GM18526 (cell line): ENCODE results near the gene BSN.

ENCODE experiments used
- POLR2A ChIP-seq: IDR thresholded peaks from 3 replicates; pipeline ENCODE4 v1.6.1; 2011; ENCODE audit not compliant: insufficient read length; ENCODE audit errors: extremely low read depth

BSN gene

GRCh38 chr3:49650637-49651036 is 96.4 kb downstream of the BSN start:
- TF ChIP-seq POLR2A = no peak

DNA sequence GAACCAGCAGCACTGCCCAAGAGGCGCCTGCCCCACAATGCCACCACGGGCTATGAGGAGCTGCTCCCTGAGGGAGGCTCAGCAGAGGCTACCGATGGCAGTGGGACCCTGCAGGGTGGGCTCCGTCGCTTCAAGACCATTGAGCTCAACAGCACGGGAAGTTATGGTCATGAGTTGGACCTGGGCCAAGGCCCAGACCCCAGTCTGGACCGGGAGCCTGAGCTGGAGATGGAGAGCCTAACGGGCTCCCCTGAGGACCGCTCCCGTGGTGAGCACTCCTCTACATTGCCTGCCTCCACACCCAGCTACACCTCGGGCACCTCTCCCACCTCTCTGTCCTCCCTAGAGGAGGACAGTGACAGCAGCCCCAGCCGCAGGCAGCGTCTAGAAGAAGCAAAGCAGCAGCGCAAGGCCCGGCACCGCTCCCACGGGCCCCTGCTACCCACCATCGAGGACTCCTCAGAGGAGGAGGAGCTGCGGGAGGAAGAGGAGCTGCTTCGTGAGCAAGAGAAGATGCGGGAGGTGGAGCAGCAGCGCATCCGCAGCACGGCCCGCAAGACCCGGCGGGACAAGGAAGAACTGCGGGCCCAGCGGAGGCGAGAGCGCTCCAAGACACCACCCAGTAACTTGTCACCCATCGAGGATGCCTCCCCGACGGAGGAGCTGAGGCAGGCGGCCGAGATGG is 98.1 kb downstream of the BSN start:
- no peak for TF ChIP-seq POLR2A

DNA sequence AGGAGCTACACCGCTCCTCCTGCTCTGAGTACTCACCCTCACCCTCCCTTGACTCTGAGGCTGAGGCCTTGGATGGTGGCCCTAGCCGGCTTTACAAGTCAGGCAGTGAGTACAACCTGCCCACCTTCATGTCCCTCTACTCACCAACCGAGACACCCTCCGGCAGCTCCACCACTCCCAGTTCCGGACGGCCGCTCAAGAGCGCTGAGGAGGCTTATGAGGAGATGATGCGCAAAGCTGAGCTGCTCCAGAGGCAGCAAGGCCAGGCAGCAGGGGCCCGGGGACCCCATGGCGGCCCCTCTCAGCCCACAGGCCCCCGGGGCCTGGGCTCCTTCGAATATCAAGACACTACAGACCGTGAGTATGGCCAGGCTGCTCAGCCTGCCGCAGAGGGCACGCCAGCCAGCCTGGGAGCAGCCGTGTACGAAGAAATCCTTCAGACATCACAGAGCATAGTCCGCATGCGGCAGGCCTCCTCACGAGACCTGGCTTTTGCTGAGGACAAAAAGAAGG is 98.7 kb downstream of the BSN start:
- TF ChIP-seq POLR2A = no peak

DNA sequence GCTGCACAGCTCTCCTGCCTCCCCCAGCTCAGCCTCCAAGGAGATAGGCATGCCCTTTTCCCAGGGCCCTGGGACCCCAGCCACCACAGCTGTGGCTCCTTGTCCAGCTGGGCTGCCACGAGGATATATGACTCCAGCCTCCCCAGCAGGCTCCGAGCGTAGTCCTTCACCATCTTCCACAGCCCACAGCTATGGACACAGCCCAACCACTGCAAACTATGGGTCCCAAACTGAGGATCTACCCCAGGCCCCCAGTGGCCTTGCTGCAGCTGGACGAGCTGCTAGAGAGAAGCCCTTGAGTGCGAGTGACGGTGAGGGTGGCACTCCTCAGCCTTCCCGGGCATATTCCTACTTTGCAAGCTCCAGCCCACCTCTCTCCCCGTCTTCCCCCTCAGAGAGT is 99.3 kb downstream of the BSN start:
- no peak for TF ChIP-seq POLR2A

DNA sequence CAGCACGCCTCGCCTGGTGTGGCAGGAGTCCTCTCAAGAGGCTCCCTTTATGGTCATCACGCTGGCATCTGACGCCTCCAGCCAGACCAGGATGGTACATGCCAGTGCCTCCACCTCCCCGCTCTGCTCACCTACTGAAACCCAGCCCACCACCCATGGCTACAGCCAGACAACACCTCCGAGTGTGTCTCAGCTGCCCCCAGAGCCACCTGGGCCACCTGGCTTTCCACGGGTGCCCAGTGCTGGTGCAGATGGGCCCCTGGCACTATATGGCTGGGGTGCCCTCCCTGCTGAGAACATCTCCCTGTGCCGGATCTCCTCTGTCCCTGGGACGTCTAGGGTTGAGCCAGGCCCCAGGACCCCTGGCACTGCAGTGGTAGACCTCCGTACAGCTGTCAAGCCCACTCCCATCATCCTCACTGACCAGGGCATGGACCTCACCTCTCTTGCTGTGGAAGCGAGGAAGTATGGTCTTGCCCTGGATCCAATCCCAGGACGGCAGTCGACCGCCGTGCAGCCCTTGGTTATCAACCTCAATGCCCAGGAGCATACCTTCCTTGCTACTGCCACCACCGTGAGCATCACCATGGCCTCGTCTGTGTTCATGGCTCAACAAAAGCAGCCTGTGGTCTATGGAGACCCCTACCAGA is 100.0 kb downstream of the BSN start:
- TF ChIP-seq POLR2A = no peak

DNA sequence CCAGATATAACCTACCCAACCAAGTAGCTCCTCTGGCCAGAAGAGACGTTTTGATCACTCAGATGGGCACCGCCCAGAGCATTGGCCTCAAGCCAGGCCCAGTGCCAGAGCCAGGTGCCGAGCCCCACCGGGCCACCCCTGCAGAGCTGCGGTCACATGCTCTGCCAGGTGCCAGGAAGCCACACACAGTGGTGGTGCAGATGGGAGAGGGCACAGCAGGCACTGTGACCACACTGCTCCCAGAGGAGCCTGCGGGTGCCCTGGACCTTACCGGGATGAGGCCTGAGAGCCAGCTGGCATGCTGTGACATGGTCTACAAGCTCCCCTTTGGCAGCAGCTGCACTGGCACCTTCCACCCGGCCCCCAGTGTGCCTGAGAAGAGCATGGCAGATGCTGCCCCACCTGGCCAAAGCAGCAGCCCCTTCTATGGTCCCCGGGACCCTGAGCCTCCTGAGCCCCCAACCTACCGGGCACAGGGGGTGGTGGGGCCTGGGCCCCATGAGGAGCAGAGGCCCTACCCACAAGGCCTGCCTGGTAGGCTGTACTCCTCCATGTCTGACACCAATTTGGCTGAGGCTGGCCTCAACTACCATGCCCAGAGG is 100.8 kb downstream of the BSN start:
- no peak for TF ChIP-seq POLR2A

DNA sequence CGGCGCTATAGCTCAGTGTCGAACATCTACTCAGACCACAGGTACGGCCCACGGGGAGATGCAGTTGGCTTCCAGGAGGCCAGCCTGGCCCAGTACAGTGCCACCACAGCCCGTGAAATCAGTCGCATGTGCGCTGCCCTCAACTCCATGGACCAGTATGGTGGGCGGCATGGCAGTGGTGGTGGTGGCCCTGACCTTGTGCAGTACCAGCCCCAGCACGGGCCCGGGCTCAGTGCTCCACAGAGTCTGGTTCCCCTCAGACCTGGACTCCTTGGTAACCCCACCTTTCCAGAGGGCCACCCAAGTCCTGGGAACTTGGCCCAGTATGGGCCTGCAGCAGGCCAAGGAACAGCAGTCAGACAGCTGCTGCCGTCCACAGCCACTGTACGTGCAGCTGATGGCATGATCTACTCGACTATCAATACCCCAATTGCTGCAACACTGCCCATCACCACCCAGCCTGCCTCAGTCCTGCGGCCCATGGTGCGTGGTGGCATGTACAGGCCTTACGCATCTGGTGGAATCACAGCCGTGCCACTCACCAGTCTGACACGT is 101.5 kb downstream of the BSN start:
- no peak for TF ChIP-seq POLR2A

GRCh38 chr3:49656541-49657112 is 102.3 kb downstream of the BSN start:
- TF ChIP-seq POLR2A = no peak

DNA sequence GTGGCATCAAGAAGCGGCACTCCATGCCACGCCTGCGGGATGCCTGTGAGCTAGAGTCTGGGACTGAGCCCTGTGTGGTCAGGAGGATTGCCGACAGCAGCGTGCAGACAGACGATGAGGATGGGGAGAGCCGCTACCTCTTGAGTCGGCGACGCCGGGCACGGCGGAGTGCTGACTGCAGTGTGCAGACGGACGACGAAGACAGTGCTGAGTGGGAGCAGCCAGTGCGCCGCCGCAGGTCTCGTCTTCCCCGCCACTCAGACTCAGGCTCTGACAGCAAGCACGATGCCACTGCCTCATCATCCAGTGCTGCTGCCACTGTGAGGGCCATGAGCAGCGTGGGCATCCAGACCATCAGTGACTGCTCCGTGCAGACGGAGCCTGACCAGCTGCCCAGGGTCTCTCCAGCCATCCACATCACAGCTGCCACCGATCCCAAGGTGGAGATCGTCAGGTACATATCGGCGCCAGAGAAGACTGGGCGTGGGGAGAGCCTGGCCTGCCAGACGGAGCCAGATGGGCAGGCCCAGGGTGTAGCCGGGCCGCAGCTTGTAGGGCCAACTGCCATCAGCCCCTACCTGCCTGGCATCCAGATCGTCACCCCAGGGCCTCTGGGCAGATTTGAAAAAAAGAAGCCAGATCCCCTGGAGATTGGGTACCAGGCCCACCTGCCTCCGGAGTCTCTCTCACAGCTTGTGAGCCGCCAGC is 103.1 kb downstream of the BSN start:
- no peak for TF ChIP-seq POLR2A

DNA sequence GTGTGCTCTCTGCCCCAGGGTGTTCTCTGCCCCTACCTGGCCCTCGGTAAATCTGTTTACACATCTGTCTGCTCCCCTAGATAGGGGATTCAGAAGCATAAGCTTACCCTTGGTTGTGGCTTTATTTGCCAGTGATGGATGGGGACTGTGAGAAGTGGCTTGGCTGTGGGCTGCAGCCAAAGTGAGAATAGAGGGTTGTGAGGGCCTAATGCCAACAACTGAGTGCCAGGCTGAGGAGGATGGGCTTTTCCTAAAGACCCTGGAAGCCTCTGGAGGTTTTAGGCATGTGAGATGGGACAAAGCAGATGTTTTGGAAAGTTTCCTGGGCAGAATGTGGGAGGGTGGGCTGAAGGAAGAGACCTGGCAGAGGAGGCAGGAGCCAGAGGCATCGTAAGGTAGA is 104.4 kb downstream of the BSN start:
- TF ChIP-seq POLR2A = no peak

DNA sequence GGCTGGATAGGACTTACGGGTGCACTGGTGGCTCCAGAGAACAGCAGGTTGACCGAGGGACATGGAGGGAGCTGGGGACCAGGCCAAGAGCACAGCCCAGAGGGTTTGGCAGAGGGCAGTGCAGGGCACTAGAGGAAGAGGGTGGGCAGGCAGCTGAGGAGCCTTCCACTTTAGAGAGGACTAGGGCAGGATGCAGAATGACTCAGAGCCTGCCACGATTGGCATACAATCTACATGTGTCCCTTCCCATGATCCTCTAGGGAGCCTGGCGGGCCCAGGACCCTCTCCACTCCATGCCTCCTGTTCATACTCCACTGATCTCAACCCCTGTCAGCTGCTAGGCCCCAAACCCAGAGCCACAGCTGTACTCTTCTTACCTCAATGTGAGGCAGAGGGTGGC is 105.5 kb downstream of the BSN start:
- no peak for TF ChIP-seq POLR2A

DNA sequence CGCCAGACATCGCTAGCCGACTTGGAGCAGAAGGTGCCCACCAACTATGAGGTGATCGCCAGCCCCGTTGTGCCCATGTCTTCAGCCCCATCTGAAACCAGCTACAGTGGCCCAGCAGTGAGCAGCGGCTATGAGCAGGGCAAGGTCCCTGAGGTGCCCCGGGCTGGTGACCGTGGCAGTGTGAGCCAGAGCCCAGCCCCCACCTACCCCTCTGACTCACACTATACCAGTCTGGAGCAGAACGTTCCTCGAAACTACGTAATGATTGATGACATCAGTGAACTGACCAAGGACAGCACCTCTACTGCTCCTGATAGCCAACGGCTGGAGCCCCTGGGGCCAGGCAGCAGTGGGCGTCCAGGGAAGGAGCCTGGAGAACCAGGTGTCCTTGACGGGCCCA is 107.0 kb downstream of the BSN start:
- TF ChIP-seq POLR2A = no peak

GRCh38 chr3:49662021-49662420 is 107.7 kb downstream of the BSN start:
- TF ChIP-seq POLR2A = no peak

DNA sequence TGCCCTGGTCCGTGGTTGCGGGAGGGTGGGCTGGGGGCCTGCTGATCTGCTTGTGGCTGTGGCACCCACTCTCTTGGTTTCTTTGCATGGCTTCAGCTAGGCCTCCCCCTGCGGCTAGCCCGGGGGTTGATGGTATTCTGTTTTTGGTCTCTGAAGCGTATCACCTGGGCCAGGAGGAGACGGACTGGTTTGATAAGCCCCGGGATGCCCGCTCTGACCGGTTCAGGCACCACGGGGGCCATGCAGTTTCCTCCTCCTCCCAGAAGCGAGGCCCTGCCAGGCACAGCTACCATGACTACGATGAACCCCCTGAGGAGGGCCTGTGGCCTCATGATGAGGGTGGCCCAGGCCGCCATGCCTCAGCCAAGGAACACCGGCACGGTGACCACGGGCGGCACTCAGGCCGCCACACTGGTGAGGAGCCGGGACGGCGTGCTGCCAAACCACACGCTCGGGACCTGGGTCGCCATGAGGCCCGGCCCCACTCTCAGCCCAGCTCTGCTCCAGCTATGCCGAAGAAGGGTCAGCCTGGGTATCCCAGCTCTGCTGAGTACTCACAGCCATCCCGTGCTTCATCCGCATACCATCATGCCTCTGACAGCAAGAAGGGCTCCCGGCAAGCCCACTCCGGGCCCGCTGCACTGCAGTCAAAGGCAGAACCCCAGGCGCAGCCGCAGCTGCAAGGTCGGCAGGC is 108.6 kb downstream of the BSN start:
- no peak for TF ChIP-seq POLR2A

DNA sequence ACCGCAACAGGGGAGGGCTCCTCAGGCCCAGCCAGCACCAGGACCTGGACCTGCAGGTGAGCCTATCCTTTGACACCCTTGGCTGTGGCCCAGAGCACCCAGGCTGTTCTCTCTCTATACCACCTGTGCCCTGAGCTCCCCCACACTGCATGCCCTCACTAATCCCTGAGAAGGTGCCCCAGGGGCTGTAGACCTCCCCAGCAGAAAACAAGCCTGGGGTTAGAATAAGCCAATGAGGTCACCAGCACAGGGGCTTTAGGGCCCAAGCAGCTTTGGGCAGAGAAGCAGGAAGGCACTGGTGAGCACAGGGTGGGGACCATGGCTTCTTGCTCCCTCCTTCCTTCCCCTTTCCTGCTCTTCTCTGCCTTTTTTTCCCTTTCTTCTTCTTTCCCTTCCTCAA is 109.6 kb downstream of the BSN start:
- no peak for TF ChIP-seq POLR2A
